ENCODE data around the gene TAS2R4. TPM values are rescaled to one million over a fixed set of nuclear protein-coding genes. Genes with fewer than 3 reads are reported as not detected.
A peak's percentile ranks its signal among the peaks of the same experiment; 100 is the strongest.
"Not testable (repeated sequence)": the region's sequence is repeated elsewhere in the genome, so short reads cannot be mapped to it uniquely, and the experiment has no call there.

TAS2R4 gene
- total RNA-seq, 1 donor: 2.3 TPM

GRCh38 chr7:141763797-141764196 is 12.7 kb upstream of the TAS2R4 start, which contains the start of gene TAS2R3:
Gene TAS2R3, plus strand, starts transcription at chr7:141764097. Its CDS starts 62 bp downstream, at chr7:141764159.
- H3K4me3 ChIP-seq (ENCODE audit: low read depth, low read length): no peak within 1 kb of the TSS
- DNase-seq (ENCODE audit: low read depth): no peak
- no peak for TF ChIP-seq CTCF (IDR thresholded peaks at IDR 0.05; ENCODE audit: insufficient read depth, low read length)

- not testable (repeated sequence) for H3K4me3 ChIP-seq (ENCODE audit: low read depth, low read length); DNase-seq (ENCODE audit: low read depth)
Measured at GRCh38 chr7:141770083-141770583, 6.3 kb upstream of the TAS2R4 start.

GRCh38 chr7:141785706-141786552 is 9.5 kb downstream of the TAS2R4 start:
- peak; percentile 78 for TF ChIP-seq CTCF (IDR thresholded peaks at IDR 0.05; ENCODE audit: insufficient read depth, low read length)
- H3K4me3 ChIP-seq (ENCODE audit: low read depth, low read length): no peak overlapping the region
- peak; percentile 62 for DNase-seq (ENCODE audit: low read depth)

- no peak for TF ChIP-seq CTCF (IDR thresholded peaks at IDR 0.05; ENCODE audit: insufficient read depth, low read length)
- H3K4me3 ChIP-seq (ENCODE audit: low read depth, low read length): no peak overlapping the region
- DNase-seq (ENCODE audit: low read depth): no peak
Measured at GRCh38 chr7:141788296-141788695, 11.8 kb downstream of the TAS2R4 start.

GRCh38 chr7:141789917-141790316 is 13.4 kb downstream of the TAS2R4 start, which contains the start of gene TAS2R5:
Gene TAS2R5, plus strand, starts transcription at chr7:141790217. Its CDS starts 145 bp downstream, at chr7:141790362.
- DNase-seq (ENCODE audit: low read depth): no peak
- TF ChIP-seq CTCF (IDR thresholded peaks at IDR 0.05; ENCODE audit: insufficient read depth, low read length): no peak
- no peak within 1 kb of the TSS for H3K4me3 ChIP-seq (ENCODE audit: low read depth, low read length)

- no peak for DNase-seq (ENCODE audit: low read depth)
- no peak overlapping the region for H3K4me3 ChIP-seq (ENCODE audit: low read depth, low read length)
- TF ChIP-seq CTCF (IDR thresholded peaks at IDR 0.05; ENCODE audit: insufficient read depth, low read length): no peak
Measured at GRCh38 chr7:141792526-141792925, 16.1 kb downstream of the TAS2R4 start.

GRCh38 chr7:141820067-141820466 is 43.6 kb downstream of the TAS2R4 start:
- no peak for TF ChIP-seq CTCF (IDR thresholded peaks at IDR 0.05; ENCODE audit: insufficient read depth, low read length)
- H3K4me3 ChIP-seq (ENCODE audit: low read depth, low read length): no peak overlapping the region
- no peak for DNase-seq (ENCODE audit: low read depth)

- H3K4me3 ChIP-seq (ENCODE audit: low read depth, low read length); DNase-seq (ENCODE audit: low read depth): not testable (repeated sequence)
Measured at GRCh38 chr7:141822432-141822831, 46.0 kb downstream of the TAS2R4 start.

All from fibroblast of the aortic adventitia (primary cell).